Activated T-helper 17 cell treated with anti-CD3 and anti-CD28 coated beads, Interleukin-2, amount 50 U/mL, for 72 hours (primary cell): ENCODE measurements around the gene CCDC134. TPM values are rescaled to one million over a fixed set of nuclear protein-coding genes. Genes with fewer than 3 reads are reported as not detected.
"Not testable (repeated sequence)": the region's sequence is repeated elsewhere in the genome, so short reads cannot be mapped to it uniquely, and the experiment has no call there.

Experiments
- ATAC-seq: fragments of 150-1000 bp; cut with Tn5 transposase; replicated peaks from 2 replicates; pipeline ENCODE4 v1.10.0; 2021; ENCODE audit warnings: mild to moderate bottlenecking, moderate library complexity
- H3K27ac Mint-ChIP-seq: one replicate; pipeline ENCODE4 v1.8.0; 2022; ENCODE audit warnings: mixed read lengths
- H3K27me3 Mint-ChIP-seq: one replicate; pipeline ENCODE4 v1.8.0; 2022; ENCODE audit warnings: mixed read lengths
- H3K36me3 Mint-ChIP-seq: one replicate; pipeline ENCODE4 v1.8.0; 2022; ENCODE audit warnings: low read depth, mild to moderate bottlenecking, mixed read lengths
- H3K4me1 Mint-ChIP-seq: one replicate; pipeline ENCODE4 v1.8.0; 2022; ENCODE audit warnings: mixed read lengths
- H3K4me3 Mint-ChIP-seq: one replicate; pipeline ENCODE4 v1.8.0; 2022; ENCODE audit warnings: mild to moderate bottlenecking, mixed read lengths
- H3K9me3 Mint-ChIP-seq: one replicate; pipeline ENCODE4 v1.8.0; 2022; ENCODE audit warnings: mixed read lengths
- total RNA-seq, 2 donors: library from RNA; stranded (reverse); gene quantifications; one replicate each; pipeline ENCODE4 v1.2.3, GENCODE V29; 2022

The CCDC134 gene
- total RNA-seq, 2 donors from 2014 or later: 21.6 to 22.3 TPM

- Mint-ChIP-seq H3K4me1 (peaks cover 34% of the 10 kb centered on the region), H3K27me3 (no peaks in the 10 kb centered on the region), H3K9me3 (no peaks in the 10 kb centered on the region), H3K27ac (peak overlapping the region; percentile 85), H3K4me3 (no peak overlapping the region), H3K36me3 (peaks cover 22% of the 10 kb centered on the region)
- no peak for ATAC-seq
These were observed 24.9 kb downstream of the CCDC134 start for GRCh38 chr22:41825376-41825775.

- no peaks in the 10 kb centered on the region for H3K27me3 Mint-ChIP-seq
- H3K4me3 Mint-ChIP-seq: no peak overlapping the region
- peak overlapping the region; percentile 85 for H3K27ac Mint-ChIP-seq
- H3K36me3 Mint-ChIP-seq: peaks cover 16% of the 10 kb centered on the region
- H3K4me1 Mint-ChIP-seq: peaks cover 34% of the 10 kb centered on the region
- H3K9me3 Mint-ChIP-seq: no peaks in the 10 kb centered on the region
- ATAC-seq: no peak
These were observed 25.5 kb downstream of the CCDC134 start for GRCh38 chr22:41826021-41826420.

- peaks cover 34% of the 10 kb centered on the region for H3K4me1 Mint-ChIP-seq
- no peak for ATAC-seq
- H3K9me3 Mint-ChIP-seq: no peaks in the 10 kb centered on the region
- H3K4me3 Mint-ChIP-seq: peak overlapping the region; percentile 10
- H3K27ac Mint-ChIP-seq: peak overlapping the region; percentile 66
- no peaks in the 10 kb centered on the region for H3K27me3 Mint-ChIP-seq
- peaks cover 20% of the 10 kb centered on the region for H3K36me3 Mint-ChIP-seq
These were observed 26.2 kb downstream of the CCDC134 start for GRCh38 chr22:41826430-41827383.

- H3K9me3 Mint-ChIP-seq: no peaks in the 10 kb centered on the region
- H3K4me3 Mint-ChIP-seq: peak overlapping the region; percentile 10
- peaks cover 24% of the 10 kb centered on the region for H3K4me1 Mint-ChIP-seq
- H3K36me3 Mint-ChIP-seq: peaks cover 29% of the 10 kb centered on the region
- H3K27me3 Mint-ChIP-seq: no peaks in the 10 kb centered on the region
- ATAC-seq: no peak
- H3K27ac Mint-ChIP-seq: peak overlapping the region; percentile 66
These were observed 27.2 kb downstream of the CCDC134 start for GRCh38 chr22:41827671-41828070.

GRCh38 chr22:41828516-41828915 is 28.0 kb downstream of the CCDC134 start:
- H3K27ac Mint-ChIP-seq: peak overlapping the region; percentile 66
- no peak for ATAC-seq
- peaks cover 24% of the 10 kb centered on the region for H3K36me3 Mint-ChIP-seq
- peak overlapping the region; percentile 4 for H3K4me3 Mint-ChIP-seq
- H3K27me3 Mint-ChIP-seq: no peaks in the 10 kb centered on the region
- H3K9me3 Mint-ChIP-seq: no peaks in the 10 kb centered on the region
- peaks cover 20% of the 10 kb centered on the region for H3K4me1 Mint-ChIP-seq

GRCh38 chr22:41830174-41830573 is 29.7 kb downstream of the CCDC134 start:
- H3K9me3 Mint-ChIP-seq: no peaks in the 10 kb centered on the region
- H3K4me1 Mint-ChIP-seq: peaks cover 19% of the 10 kb centered on the region
- H3K27me3 Mint-ChIP-seq: no peaks in the 10 kb centered on the region
- no peak overlapping the region for H3K4me3 Mint-ChIP-seq
- H3K36me3 Mint-ChIP-seq: peaks cover 32% of the 10 kb centered on the region
- ATAC-seq: no peak
- H3K27ac Mint-ChIP-seq: no peak overlapping the region

GRCh38 chr22:41831383-41831782 is 30.9 kb downstream of the CCDC134 start:
- Mint-ChIP-seq H3K27me3 (no peaks in the 10 kb centered on the region), H3K4me3 (peak overlapping the region; percentile 92), H3K36me3 (peaks cover 44% of the 10 kb centered on the region), H3K4me1 (peaks cover 26% of the 10 kb centered on the region), H3K27ac (peak overlapping the region; percentile 98), H3K9me3 (no peaks in the 10 kb centered on the region)
- no peak for ATAC-seq

GRCh38 chr22:41831828-41832552 is 31.5 kb downstream of the CCDC134 start:
- Mint-ChIP-seq H3K36me3 (peaks cover 50% of the 10 kb centered on the region), H3K27ac (peak overlapping the region; percentile 98), H3K9me3 (no peaks in the 10 kb centered on the region), H3K4me3 (peak overlapping the region; percentile 92), H3K4me1 (peaks cover 31% of the 10 kb centered on the region), H3K27me3 (no peaks in the 10 kb centered on the region)
- ATAC-seq: no peak

- peaks cover 57% of the 10 kb centered on the region for H3K36me3 Mint-ChIP-seq
- peaks cover 29% of the 10 kb centered on the region for H3K4me1 Mint-ChIP-seq
- H3K27ac Mint-ChIP-seq: peak within 1 kb of the TSS; percentile 98
- no peaks in the 10 kb centered on the region for H3K9me3 Mint-ChIP-seq
- ATAC-seq: peak; percentile 94
- H3K27me3 Mint-ChIP-seq: no peaks in the 10 kb centered on the region
- peak within 1 kb of the TSS; percentile 92 for H3K4me3 Mint-ChIP-seq
These were observed 32.3 kb downstream of the CCDC134 start, which contains the start of gene SREBF2 for GRCh38 chr22:41832553-41833368. TSS of gene SREBF2 (plus strand) at chr22:41833105. CDS start at chr22:41833271, 166 bp downstream.

GRCh38 chr22:41833369-41834004 is 33.0 kb downstream of the CCDC134 start:
- Mint-ChIP-seq H3K36me3 (peaks cover 65% of the 10 kb centered on the region), H3K27ac (peak overlapping the region; percentile 90), H3K4me3 (peak overlapping the region; percentile 92), H3K9me3 (no peaks in the 10 kb centered on the region), H3K4me1 (peaks cover 32% of the 10 kb centered on the region), H3K27me3 (no peaks in the 10 kb centered on the region)
- peak; percentile 17 for ATAC-seq

- ATAC-seq: no peak
- no peaks in the 10 kb centered on the region for H3K27me3 Mint-ChIP-seq
- peak overlapping the region; percentile 92 for H3K4me3 Mint-ChIP-seq
- H3K36me3 Mint-ChIP-seq: peaks cover 72% of the 10 kb centered on the region
- no peaks in the 10 kb centered on the region for H3K9me3 Mint-ChIP-seq
- peak overlapping the region; percentile 90 for H3K27ac Mint-ChIP-seq
- peaks cover 38% of the 10 kb centered on the region for H3K4me1 Mint-ChIP-seq
These were observed 33.8 kb downstream of the CCDC134 start for GRCh38 chr22:41834005-41834944.

GRCh38 chr22:41835462-41835861 is 35.0 kb downstream of the CCDC134 start:
- peaks cover 45% of the 10 kb centered on the region for H3K4me1 Mint-ChIP-seq
- peak overlapping the region; percentile 71 for H3K27ac Mint-ChIP-seq
- not testable (repeated sequence) for ATAC-seq, H3K9me3 Mint-ChIP-seq, H3K27me3 Mint-ChIP-seq
- H3K36me3 Mint-ChIP-seq: peaks cover 84% of the 10 kb centered on the region
- H3K4me3 Mint-ChIP-seq: peak overlapping the region; percentile 43

GRCh38 chr22:41836551-41836950 is 36.1 kb downstream of the CCDC134 start:
- peak overlapping the region; percentile 43 for H3K4me3 Mint-ChIP-seq
- peak overlapping the region; percentile 71 for H3K27ac Mint-ChIP-seq
- peaks cover 92% of the 10 kb centered on the region for H3K36me3 Mint-ChIP-seq
- H3K27me3 Mint-ChIP-seq: no peaks in the 10 kb centered on the region
- no peaks in the 10 kb centered on the region for H3K9me3 Mint-ChIP-seq
- H3K4me1 Mint-ChIP-seq: peaks cover 46% of the 10 kb centered on the region
- no peak for ATAC-seq
